ENCODE measurements around the gene EEF1G. TPM values are rescaled to one million over a fixed set of nuclear protein-coding genes. Genes with fewer than 3 reads are reported as not detected.

The EEF1G gene
- total RNA-seq, 5 donors from 2014 or later (not counting 1 experiment from before 2014, with no cell fraction given) = 1,908 to 2,187 (median 2,119) TPM

GRCh38 chr11:62534779-62535545 is 38.7 kb downstream of the EEF1G start:
- Mint-ChIP-seq H3K27me3 (no peaks in the 10 kb centered on the region), H3K27ac (peak overlapping the region in 1 of 2 donors; percentile 4), H3K4me1 (peaks cover 26 to 58% (median 47%) of the 10 kb centered on the region in 3 donors), H3K36me3 (peaks cover 55% of the 10 kb centered on the region), H3K9me3 (no peaks in the 10 kb centered on the region), H3K4me3 (no peak overlapping the region)
- ATAC-seq (replicated peaks in 1 of 4) (no peak), DNase-seq (no peak)
- Histone ChIP-seq H3K4me1 (ENCODE audit: control insufficient read depth in 1 of 2, extremely low read depth in 1 of 2, insufficient read depth in 2 of 2, low read length in 2 of 2) (peaks cover 0 to 44% of the 10 kb centered on the region in 2 experiments), H3K27ac (ENCODE audit: low read length) (no peak overlapping the region), H3K9me3 (no peaks in the 10 kb centered on the region), H3K27me3 (replicated peaks in 1 of 2; ENCODE audit: control insufficient read depth in 2 of 2, extremely low read depth in 1 of 2, insufficient read depth in 2 of 2, low read length in 1 of 2) (no peaks in the 10 kb centered on the region), H3K4me3 (ENCODE audit: control insufficient read depth in 1 of 2, extremely low read depth in 1 of 2, low read length in 1 of 2) (no peak overlapping the region), H3K36me3 (ENCODE audit: control insufficient read depth in 2 of 2, extremely low read depth in 1 of 2, insufficient read depth in 1 of 2, low read length in 1 of 2) (peaks cover 4 to 70% of the 10 kb centered on the region in 2 donors)
- POLR2A ChIA-PET = interaction anchor here in 1 of 2 donors (1.0 kb wide), 1 partner anchor 20 kb away, joined by 3 read pairs; no protein-coding TSS in a partner anchor
- CTCF ChIA-PET = interaction anchor here in 1 of 2 donors (0.6 kb wide), 1 partner anchor 86 kb away, joined by 3 read pairs; no protein-coding TSS in a partner anchor
- 97% methylated on average over 14 of the region's 19 CpGs for WGBS (ENCODE audit: insufficient coverage)

DNA sequence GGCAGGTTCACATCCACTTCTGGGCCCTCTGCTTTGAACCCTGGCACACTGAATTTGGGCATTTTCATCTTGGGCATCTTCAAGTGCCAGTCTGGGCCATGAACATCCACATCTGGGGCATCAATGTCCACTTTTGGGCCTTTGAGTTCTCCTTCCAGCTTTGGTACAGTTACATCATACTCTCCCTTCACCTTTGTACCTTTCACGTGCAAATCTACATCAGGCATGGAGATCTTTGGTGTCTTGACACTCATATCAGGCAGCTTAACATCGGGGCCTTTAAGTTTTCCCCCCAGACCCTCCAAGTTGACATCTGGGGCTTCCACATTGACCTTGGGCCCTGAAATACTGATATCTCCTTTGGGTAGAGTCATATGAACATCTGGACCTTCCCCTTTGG is 41.6 kb downstream of the EEF1G start:
- CTCF ChIA-PET = no interaction called here

GRCh38 chr11:62516736-62517371 is 56.8 kb downstream of the EEF1G start:
- H3K9me3 Mint-ChIP-seq = no peaks in the 10 kb centered on the region
- Histone ChIP-seq H3K4me3 (ENCODE audit: control insufficient read depth in 1 of 2, extremely low read depth in 1 of 2, low read length in 1 of 2) (no peak overlapping the region), H3K9me3 (no peaks in the 10 kb centered on the region), H3K4me1 (ENCODE audit: control insufficient read depth in 1 of 2, extremely low read depth in 1 of 2, insufficient read depth in 2 of 2, low read length in 2 of 2) (peaks cover 0 to 8% of the 10 kb centered on the region in 2 experiments), H3K27ac (ENCODE audit: low read length) (no peak overlapping the region), H3K36me3 (ENCODE audit: control insufficient read depth in 2 of 2, extremely low read depth in 1 of 2, insufficient read depth in 1 of 2, low read length in 1 of 2) (peaks cover 0 to 67% of the 10 kb centered on the region in 2 donors), H3K27me3 (replicated peaks in 1 of 2; ENCODE audit: control insufficient read depth in 2 of 2, extremely low read depth in 1 of 2, insufficient read depth in 2 of 2, low read length in 1 of 2) (no peaks in the 10 kb centered on the region)
- POLR2A ChIA-PET = no interaction called here
- no peak overlapping the region for H3K27ac Mint-ChIP-seq
- WGBS (ENCODE audit: insufficient coverage) = 99% methylated on average over 11 of the region's 14 CpGs
- peaks cover 58% of the 10 kb centered on the region for H3K36me3 Mint-ChIP-seq
- ATAC-seq (replicated peaks in 1 of 4) (no peak), DNase-seq (no peak)
- H3K4me3 Mint-ChIP-seq = peak overlapping the region in 1 of 3 donors; percentile 19
- CTCF ChIA-PET = interaction anchor here in 1 of 2 donors (0.6 kb wide), 1 partner anchor 194 kb away, joined by 3 read pairs; no protein-coding TSS in a partner anchor
- peaks cover 9 to 18% (median 10%) of the 10 kb centered on the region in 3 donors for H3K4me1 Mint-ChIP-seq
- no peaks in the 10 kb centered on the region for H3K27me3 Mint-ChIP-seq

More for the DNA sequence above, 41.6 kb downstream of the EEF1G start:
- H3K4me1 Mint-ChIP-seq = peaks cover 16 to 52% (median 34%) of the 10 kb centered on the region in 3 donors
- WGBS (ENCODE audit: insufficient coverage) = 89% methylated on average over 1 of the region's 2 CpGs
- Histone ChIP-seq H3K27ac (ENCODE audit: low read length) (no peak overlapping the region), H3K36me3 (ENCODE audit: control insufficient read depth in 2 of 2, extremely low read depth in 1 of 2, insufficient read depth in 1 of 2, low read length in 1 of 2) (peaks cover 7 to 89% of the 10 kb centered on the region in 2 donors), H3K4me3 (ENCODE audit: control insufficient read depth in 1 of 2, extremely low read depth in 1 of 2, low read length in 1 of 2) (no peak overlapping the region), H3K27me3 (replicated peaks in 1 of 2; ENCODE audit: control insufficient read depth in 2 of 2, extremely low read depth in 1 of 2, insufficient read depth in 2 of 2, low read length in 1 of 2) (no peaks in the 10 kb centered on the region), H3K4me1 (ENCODE audit: control insufficient read depth in 1 of 2, extremely low read depth in 1 of 2, insufficient read depth in 2 of 2, low read length in 2 of 2) (peaks cover 0 to 17% of the 10 kb centered on the region in 2 experiments), H3K9me3 (no peaks in the 10 kb centered on the region)
- peaks cover 78% of the 10 kb centered on the region for H3K36me3 Mint-ChIP-seq
- H3K9me3 Mint-ChIP-seq = no peaks in the 10 kb centered on the region
- H3K4me3 Mint-ChIP-seq = no peak overlapping the region
- H3K27me3 Mint-ChIP-seq = no peaks in the 10 kb centered on the region
- no peak for DNase-seq
- POLR2A ChIA-PET = no interaction called here
- ATAC-seq (replicated peaks in 1 of 4) = no peak
- no peak overlapping the region for H3K27ac Mint-ChIP-seq

- H3K4me1 ChIP-seq (ENCODE audit: control insufficient read depth in 1 of 2, extremely low read depth in 1 of 2, insufficient read depth in 2 of 2, low read length in 2 of 2) = peaks cover 0 to 8% of the 10 kb centered on the region in 2 experiments
- ChIA-PET POLR2A (no interaction called here), CTCF (interaction anchor here in 1 of 2 donors (1.1 kb wide), 1 partner anchor 89 kb away, joined by 3 read pairs; no protein-coding TSS in a partner anchor)
- no peaks in the 10 kb centered on the region for H3K9me3 Mint-ChIP-seq
- H3K4me3 ChIP-seq (ENCODE audit: control insufficient read depth in 1 of 2, extremely low read depth in 1 of 2, low read length in 1 of 2) = no peak overlapping the region
- peaks cover 5 to 14% (median 9%) of the 10 kb centered on the region in 3 donors for H3K4me1 Mint-ChIP-seq
- 64% methylated on average over 4 of the region's 7 CpGs for WGBS (ENCODE audit: insufficient coverage)
- H3K9me3 ChIP-seq = no peaks in the 10 kb centered on the region
- DNase-seq (no peak), ATAC-seq (replicated peaks in 1 of 4) (peak in 1 of 4 experiments; percentile 15)
- no peak overlapping the region for H3K4me3 Mint-ChIP-seq
- peaks cover 0 to 41% of the 10 kb centered on the region in 2 donors for H3K36me3 ChIP-seq (ENCODE audit: control insufficient read depth in 2 of 2, extremely low read depth in 1 of 2, insufficient read depth in 1 of 2, low read length in 1 of 2)
- no peak overlapping the region for H3K27ac Mint-ChIP-seq
- no peak overlapping the region for H3K27ac ChIP-seq (ENCODE audit: low read length)
- no peaks in the 10 kb centered on the region for H3K27me3 Mint-ChIP-seq
- H3K36me3 Mint-ChIP-seq = peaks cover 34% of the 10 kb centered on the region
- no peaks in the 10 kb centered on the region for H3K27me3 ChIP-seq (replicated peaks in 1 of 2; ENCODE audit: control insufficient read depth in 2 of 2, extremely low read depth in 1 of 2, insufficient read depth in 2 of 2, low read length in 1 of 2)
These were observed 59.5 kb downstream of the EEF1G start for GRCh38 chr11:62514151-62514550.

- Histone ChIP-seq H3K9me3 (no peaks in the 10 kb centered on the region), H3K36me3 (ENCODE audit: control insufficient read depth in 2 of 2, extremely low read depth in 1 of 2, insufficient read depth in 1 of 2, low read length in 1 of 2) (peaks cover 0 to 36% of the 10 kb centered on the region in 2 donors), H3K4me1 (ENCODE audit: control insufficient read depth in 1 of 2, extremely low read depth in 1 of 2, insufficient read depth in 2 of 2, low read length in 2 of 2) (peaks cover 0 to 4% of the 10 kb centered on the region in 2 experiments), H3K4me3 (ENCODE audit: control insufficient read depth in 1 of 2, extremely low read depth in 1 of 2, low read length in 1 of 2) (no peak overlapping the region), H3K27ac (ENCODE audit: low read length) (no peak overlapping the region), H3K27me3 (replicated peaks in 1 of 2; ENCODE audit: control insufficient read depth in 2 of 2, extremely low read depth in 1 of 2, insufficient read depth in 2 of 2, low read length in 1 of 2) (no peaks in the 10 kb centered on the region)
- H3K27me3 Mint-ChIP-seq = no peaks in the 10 kb centered on the region
- peak in 1 of 4 experiments; percentile 19 for ATAC-seq (replicated peaks in 1 of 4)
- peaks cover 29% of the 10 kb centered on the region for H3K36me3 Mint-ChIP-seq
- no peak overlapping the region for H3K4me3 Mint-ChIP-seq
- 82% methylated on average over 2 of the region's 10 CpGs for WGBS (ENCODE audit: insufficient coverage)
- CTCF ChIA-PET = no interaction called here
- H3K4me1 Mint-ChIP-seq = peaks cover 7 to 13% (median 9%) of the 10 kb centered on the region in 3 donors
- no peaks in the 10 kb centered on the region for H3K9me3 Mint-ChIP-seq
- no peak overlapping the region for H3K27ac Mint-ChIP-seq
- POLR2A ChIA-PET = interaction anchor here in 1 of 2 donors (0.7 kb wide), 1 partner anchor 85 kb away, joined by 3 read pairs; no protein-coding TSS in a partner anchor
- DNase-seq = no peak
These were observed 60.1 kb downstream of the EEF1G start for GRCh38 chr11:62513626-62514025.

DNA sequence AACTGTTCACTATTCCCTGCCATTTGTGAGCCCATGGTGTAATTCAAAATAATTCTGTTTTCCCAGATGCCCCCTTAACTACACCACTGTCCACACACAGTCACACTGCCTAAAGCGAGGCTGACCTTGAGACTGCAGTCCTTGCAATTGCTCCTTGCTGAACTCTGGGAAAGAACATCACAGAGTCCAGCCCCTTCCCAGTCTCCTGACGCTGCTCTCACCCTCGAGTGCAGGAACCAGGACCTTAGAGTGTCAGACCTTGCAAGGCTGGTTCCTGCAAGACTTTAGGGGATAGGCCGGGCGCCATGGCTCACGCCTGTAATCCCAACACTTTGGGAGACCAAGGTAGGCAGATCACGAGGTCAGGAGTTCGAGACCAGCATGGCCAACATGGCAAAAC is 60.7 kb downstream of the EEF1G start:
- Mint-ChIP-seq H3K4me1 (peaks cover 3 to 9% (median 5%) of the 10 kb centered on the region in 3 donors), H3K4me3 (no peak overlapping the region)
- peak in 1 of 4 experiments; percentile 11 for ATAC-seq (replicated peaks in 1 of 4)

More for the DNA sequence above, 60.7 kb downstream of the EEF1G start:
- Histone ChIP-seq H3K27ac (ENCODE audit: low read length) (no peak overlapping the region), H3K36me3 (ENCODE audit: control insufficient read depth in 2 of 2, extremely low read depth in 1 of 2, insufficient read depth in 1 of 2, low read length in 1 of 2) (peaks cover 0 to 29% of the 10 kb centered on the region in 2 donors), H3K4me1 (ENCODE audit: control insufficient read depth in 1 of 2, extremely low read depth in 1 of 2, insufficient read depth in 2 of 2, low read length in 2 of 2) (no peaks in the 10 kb centered on the region), H3K4me3 (ENCODE audit: control insufficient read depth in 1 of 2, extremely low read depth in 1 of 2, low read length in 1 of 2) (no peak overlapping the region), H3K9me3 (no peaks in the 10 kb centered on the region), H3K27me3 (replicated peaks in 1 of 2; ENCODE audit: control insufficient read depth in 2 of 2, extremely low read depth in 1 of 2, insufficient read depth in 2 of 2, low read length in 1 of 2) (no peaks in the 10 kb centered on the region)
- CTCF ChIA-PET = no interaction called here
- DNase-seq = no peak
- 95% methylated on average over 5 of the region's 8 CpGs for WGBS (ENCODE audit: insufficient coverage)
- H3K27me3 Mint-ChIP-seq = no peaks in the 10 kb centered on the region
- no peaks in the 10 kb centered on the region for H3K9me3 Mint-ChIP-seq
- POLR2A ChIA-PET = no interaction called here
- H3K27ac Mint-ChIP-seq = no peak overlapping the region
- H3K36me3 Mint-ChIP-seq = peaks cover 22% of the 10 kb centered on the region
